Left hindlimb (tissue), 1 donor: ENCODE measurements around the gene FLT4.
A peak's percentile ranks its signal among the peaks of the same experiment; 100 is the strongest.
"Not testable (repeated sequence)": the region's sequence is repeated elsewhere in the genome, so short reads cannot be mapped to it uniquely, and the experiment has no call there.

ENCODE experiments used
- DNase-seq: peaks from one replicate; pipeline ENCODE4 v3.0.0-alpha.2; 2018

FLT4 gene

DNA sequence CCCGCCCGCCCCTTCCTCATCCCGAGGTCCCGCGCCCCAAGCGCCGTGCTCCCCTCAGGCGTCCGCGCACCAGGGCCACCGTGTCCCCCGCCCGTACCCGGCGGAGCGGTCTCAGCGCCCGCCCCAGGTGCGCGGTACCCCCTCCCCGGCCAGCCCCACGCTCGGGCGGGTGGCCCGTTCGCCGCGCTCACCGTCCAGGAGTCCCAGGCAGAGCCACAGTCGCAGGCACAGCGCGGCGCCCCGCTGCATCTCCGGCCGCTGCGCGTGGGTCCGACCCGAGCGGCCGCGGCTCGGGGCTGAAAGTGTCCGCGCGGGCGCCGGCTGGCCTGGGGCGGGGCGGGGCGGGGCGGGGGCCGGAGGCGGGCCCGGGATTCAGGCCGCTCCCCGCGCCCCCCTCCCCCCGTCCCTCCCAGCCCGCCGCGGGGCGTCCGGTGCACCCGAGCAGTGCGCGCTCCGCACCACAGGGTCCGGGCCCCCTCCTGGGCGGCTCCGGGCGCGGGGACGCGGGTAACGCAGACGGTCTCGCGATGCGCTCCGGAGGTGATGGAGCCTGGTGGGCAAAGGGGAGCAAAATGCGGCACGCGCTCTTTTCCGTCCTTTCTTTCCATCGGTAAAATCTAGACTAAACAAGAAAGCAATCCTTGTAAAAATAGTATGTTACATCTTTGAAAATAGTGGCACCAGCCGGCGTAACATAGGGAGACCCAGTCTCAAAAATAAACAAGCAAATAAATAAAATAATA, at the start of gene FLT4:
FLT4 (minus strand) TSS at position 304 of the 743 bp plus-strand sequence; CDS start at position 249, 55 bp downstream.
- no peak for DNase-seq

DNA sequence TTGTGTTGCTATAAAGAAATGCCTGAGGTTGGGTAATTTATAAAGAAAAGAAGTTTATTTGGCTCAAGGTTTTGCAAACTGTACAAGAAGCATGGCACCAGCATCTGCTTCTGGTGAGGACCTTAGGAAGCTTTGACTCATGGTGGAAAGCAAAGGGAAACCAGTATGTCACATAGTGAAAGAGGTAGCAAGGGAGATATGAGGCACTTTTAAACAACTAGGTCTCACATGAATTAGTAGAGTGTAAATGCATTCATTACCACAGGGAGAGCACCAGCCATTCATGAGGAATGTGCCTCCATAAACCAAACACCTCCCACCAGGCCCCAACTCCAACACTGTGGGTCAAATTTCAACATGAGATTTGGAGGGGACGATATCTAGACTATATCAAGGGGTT, 49.6 kb upstream of the FLT4 start:
- DNase-seq: no peak

GRCh38 chr5:180696116-180696515, 46.7 kb upstream of the FLT4 start:
- DNase-seq: no peak

DNA sequence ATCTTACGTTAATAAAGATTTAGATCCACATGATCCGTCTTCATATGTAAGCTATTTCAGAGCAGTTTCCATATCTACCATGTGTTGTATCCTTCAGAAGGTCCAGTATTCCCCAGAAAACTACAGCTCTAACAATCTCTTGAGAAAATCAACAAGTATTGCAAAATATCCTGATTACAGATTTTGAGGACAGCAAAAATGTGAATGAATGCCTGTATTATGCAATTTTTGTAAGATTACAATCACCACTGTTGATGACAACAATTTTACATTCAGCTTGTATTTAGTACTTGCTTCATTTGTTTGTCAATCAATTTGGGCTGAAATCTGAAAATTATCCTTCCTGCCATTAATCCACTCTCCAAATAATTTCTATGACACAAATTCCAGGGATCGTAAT, 43.0 kb upstream of the FLT4 start:
- DNase-seq: no peak

DNA sequence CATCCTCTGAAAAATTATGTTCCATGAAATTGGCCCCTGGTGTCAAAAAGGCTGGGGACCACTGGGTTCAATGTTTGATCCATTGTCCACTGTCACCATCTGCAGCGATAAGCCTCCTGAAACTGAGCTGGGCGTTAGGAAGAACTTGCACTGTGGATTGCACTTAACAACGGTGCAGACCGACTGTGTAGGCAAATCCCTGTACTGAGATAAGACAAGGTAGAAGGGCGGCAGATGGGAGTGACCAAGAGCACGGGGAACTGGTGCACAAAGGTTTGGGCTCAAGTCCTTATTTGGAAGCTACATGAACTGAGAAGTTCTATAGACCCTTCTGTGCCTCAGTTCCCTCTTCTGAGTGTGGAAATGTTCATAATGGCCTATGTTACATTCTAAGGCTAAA, 41.6 kb upstream of the FLT4 start:
- DNase-seq: no peak

- DNase-seq: no peak
Measured at GRCh38 chr5:180690562-180690961, 41.2 kb upstream of the FLT4 start.

- DNase-seq: no peak
Measured at GRCh38 chr5:180689775-180690174, 40.4 kb upstream of the FLT4 start.

- DNase-seq: no peak
Measured at GRCh38 chr5:180689071-180689694, 39.8 kb upstream of the FLT4 start.

- no peak for DNase-seq
Measured at GRCh38 chr5:180688330-180689070, 39.1 kb upstream of the FLT4 start.

DNA sequence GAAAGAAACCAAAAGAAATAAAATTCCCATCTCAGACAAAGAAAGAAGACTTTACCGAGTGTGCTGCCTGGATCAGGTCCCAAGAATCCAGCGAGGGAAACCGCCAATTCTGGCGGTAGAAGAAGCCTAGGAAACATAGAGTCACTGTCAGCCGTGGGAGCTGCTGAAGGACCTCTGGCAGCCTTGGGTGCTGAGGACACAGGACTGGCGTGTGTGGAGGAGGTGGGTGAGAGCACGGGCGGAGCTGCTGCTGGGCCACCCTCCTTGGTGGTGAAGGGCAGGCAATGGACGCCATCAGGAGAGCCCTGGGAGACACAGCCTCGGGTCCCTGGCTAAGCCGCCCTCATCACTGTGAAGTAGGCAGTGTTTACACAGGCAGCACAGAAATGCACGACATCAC, 37.4 kb upstream of the FLT4 start:
- not testable (repeated sequence) for DNase-seq

- no peak for DNase-seq
Measured at GRCh38 chr5:180684623-180685161, 35.3 kb upstream of the FLT4 start.

GRCh38 chr5:180683220-180683922, 34.0 kb upstream of the FLT4 start:
- no peak for DNase-seq

- no peak for DNase-seq
Measured at GRCh38 chr5:180682560-180682959, 33.2 kb upstream of the FLT4 start.

DNA sequence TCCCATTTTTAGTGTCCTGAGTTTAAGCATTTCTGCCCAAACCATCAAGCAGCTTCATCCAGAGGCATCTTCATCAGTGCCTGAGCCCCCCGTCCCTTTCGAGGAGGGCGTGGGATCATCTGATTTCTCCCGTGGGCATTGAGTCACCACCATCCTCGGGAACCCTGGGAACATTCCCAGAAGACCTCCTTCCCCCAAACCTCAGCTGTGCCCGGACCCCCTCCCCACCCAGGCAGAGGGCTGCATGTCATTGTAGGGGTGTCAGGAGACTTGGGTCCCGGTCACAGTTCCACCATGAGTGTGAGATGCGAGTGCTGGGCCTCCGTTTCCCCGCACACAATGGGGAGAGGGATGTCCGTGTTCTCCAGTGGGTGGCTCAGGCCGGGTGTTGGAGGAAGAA, 32.6 kb upstream of the FLT4 start:
- DNase-seq: not testable (repeated sequence)

GRCh38 chr5:180678319-180678718, 28.9 kb upstream of the FLT4 start:
- DNase-seq: not testable (repeated sequence)

DNA sequence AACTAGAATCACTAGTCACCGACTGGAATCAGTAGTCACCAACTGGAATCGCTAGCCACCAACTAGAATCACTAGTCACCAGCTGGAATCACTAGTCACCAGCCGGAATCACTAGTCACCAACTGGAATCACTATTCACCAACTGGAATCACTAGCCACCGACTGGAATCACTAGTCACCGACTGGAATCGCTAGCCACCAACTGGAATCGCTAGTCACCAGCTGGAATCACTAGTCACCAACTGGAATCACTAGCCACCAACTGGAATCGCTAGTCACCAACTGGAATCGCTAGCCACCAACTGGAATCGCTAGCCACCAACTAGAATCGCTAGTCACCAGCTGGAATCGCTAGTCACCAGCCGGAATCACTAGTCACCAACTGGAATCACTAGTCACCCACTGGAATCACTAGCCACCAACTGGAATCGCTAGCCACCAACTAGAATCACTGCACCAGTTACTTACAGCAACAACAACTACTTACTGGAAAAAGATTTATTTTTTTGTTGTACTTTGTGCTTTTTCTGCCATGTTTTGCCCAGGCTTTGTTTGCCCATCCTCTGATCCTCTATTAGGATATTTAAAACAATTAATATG, 25.7 kb upstream of the FLT4 start:
- DNase-seq: no peak

- DNase-seq: not testable (repeated sequence)
Measured at GRCh38 chr5:180674090-180674475, 24.7 kb upstream of the FLT4 start.

GRCh38 chr5:180673371-180674089, 24.1 kb upstream of the FLT4 start:
- no peak for DNase-seq

DNA sequence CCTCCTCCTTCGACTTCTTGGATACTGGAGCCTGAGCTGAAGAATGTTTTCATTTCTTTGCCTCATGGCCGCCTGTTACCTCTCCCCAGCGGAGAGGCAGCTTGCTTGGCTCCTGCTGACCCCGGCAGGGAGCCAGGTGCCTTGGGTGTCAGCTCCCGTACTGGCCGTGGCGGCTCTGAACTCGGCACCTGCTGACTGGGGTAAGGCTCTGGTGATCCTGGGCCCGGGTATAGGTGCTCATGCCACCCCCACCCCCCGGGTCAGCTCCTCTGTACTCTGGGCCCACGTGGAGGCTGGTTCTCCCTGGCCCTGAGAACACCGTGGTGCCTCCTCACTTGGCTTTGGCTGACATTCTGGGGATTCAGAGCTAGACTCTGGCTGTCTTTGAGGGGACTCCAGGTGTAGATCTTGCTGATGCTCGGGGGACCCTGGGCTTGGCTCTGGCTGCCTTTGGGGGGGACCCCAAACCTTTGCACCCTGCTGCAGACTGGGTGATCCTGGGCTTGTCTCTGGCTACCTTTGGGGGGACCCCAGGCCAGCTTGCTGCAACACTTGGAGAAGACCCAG, 22.6 kb upstream of the FLT4 start:
- not testable (repeated sequence) for DNase-seq

DNA sequence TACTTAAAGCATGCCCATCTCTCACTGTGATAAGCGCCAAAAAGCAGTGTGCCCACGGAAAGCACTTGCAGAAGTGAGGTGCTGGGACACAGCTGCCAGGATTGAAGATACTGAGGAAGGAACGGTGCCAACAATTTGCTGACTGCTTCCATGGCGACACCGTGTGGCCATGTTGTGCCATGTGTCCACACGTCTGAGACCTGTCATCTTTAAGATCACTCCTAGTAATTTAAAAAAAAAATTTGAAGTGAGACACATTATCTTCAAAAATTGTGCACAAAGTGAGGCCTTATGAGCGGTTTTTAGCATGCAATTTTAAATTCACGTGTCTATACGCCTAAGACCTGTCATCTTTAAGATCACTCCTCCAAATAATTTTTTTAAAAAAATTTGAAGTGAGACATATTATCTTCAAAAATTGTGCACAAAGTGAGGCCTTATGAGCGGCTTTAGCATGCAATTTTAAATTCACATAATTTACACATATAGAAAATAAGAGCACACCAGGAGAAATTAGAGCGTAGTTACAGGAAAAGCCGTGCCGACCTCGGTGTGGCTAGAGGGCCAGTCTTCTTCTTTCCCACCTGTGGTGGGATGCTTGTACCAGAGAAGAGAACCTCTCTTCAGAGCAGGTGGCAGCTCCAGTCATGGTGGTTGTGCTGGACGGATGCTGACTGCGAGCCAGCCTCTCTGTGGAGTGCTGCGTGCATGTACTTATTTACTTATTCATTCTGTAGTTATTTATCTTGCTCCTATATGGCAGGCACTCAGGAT, 21.4 kb upstream of the FLT4 start:
- DNase-seq: peak; percentile 53

- no peak for DNase-seq
Measured at GRCh38 chr5:180670157-180670556, 20.8 kb upstream of the FLT4 start.
